ENCODE results near the gene CATSPER4. TPM values are rescaled to one million over a fixed set of nuclear protein-coding genes. Genes with fewer than 3 reads are reported as not detected.

CATSPER4 gene
- total RNA-seq, 1 experiment from 2014 or later, result not detected

DNA sequence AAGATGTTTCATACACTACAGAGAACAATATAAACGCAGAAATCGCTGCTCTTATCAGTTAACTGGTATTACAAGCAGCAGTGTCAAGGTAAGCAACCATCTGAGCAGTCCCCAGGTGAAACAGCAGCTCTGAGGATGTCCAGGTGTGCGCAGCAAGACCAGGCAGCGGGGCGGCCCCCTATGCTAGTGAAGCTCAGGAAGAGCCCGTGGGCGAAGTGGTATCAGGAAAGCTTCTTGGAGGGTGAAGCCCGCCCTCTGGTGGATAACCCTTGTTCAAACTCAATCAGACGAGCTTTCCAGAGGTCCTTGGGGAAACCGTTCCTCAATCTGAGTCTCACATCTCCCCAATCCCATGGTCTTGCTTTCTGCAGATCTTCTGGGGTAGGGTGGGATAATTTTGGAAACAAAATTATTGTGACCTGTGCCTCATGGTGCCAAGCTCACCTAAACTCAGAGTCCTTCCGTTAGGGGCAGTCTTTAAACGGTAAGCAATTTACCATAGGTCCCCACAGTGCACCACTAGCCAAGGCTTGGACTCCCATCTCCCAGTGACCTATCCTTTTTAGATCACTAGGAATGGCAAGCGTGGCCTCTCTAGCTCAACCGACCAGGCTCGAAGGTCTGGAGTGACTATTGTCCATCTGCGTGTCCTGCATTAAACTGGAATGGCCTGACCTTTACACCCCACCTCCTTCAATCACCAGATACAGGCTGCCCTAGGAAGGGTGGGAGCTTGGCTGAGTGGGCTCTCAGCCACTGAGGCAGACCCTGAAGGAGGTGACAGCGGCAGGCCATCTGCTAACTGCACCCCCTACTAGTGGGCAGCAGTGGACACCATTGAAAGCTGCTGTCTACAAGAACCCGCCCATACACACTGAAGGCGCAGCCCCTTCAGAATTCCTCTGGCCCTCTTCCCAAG, 45.1 kb upstream of the CATSPER4 start:
- no CpG with 5 or more reads among the region's 19 CpGs for WGBS (ENCODE audit: extremely low coverage, insufficient read length, low lambda C conversion rate)
- no peak overlapping the region for H3K4me3 Mint-ChIP-seq
- no peak overlapping the region for H3K56ac ChIP-seq (ENCODE audit: insufficient read length, low read depth, low read length)
- H3T11ph ChIP-seq (ENCODE audit: low read length), result no peak overlapping the region
- no peak overlapping the region for H3K18ac ChIP-seq (ENCODE audit: insufficient read length, low read depth, low read length)
- H4K8ac ChIP-seq (replicated peaks; ENCODE audit: insufficient read length, low read depth, low read length), result no peak overlapping the region
- no peaks in the 10 kb centered on the region for H3K36me3 Mint-ChIP-seq (ENCODE audit: insufficient read depth in 1 of 3, low read depth in 3 of 3)
- H4K5ac ChIP-seq (ENCODE audit: insufficient read length, low read depth, low read length), result no peak overlapping the region
- no peak overlapping the region for H3K4me2 ChIP-seq (ENCODE audit: insufficient read depth, insufficient read length, low read length)
- H3K23ac ChIP-seq (ENCODE audit: insufficient read length, low read depth, low read length), result no peak overlapping the region
- DNase-seq, result peak; percentile 88
- no peaks in the 10 kb centered on the region for H3K79me2 ChIP-seq (ENCODE audit: insufficient read depth, low read length)
- no peaks in the 10 kb centered on the region for H3K9me3 ChIP-seq (ENCODE audit: control insufficient read depth, low read depth, low read length)
- H4K20me1 ChIP-seq (ENCODE audit: control insufficient read depth, insufficient read depth, insufficient read length), result no peaks in the 10 kb centered on the region
- TF ChIP-seq CTCF (conservative IDR thresholded peaks at IDR 0.05), result peak; percentile 89
- H2BK5ac ChIP-seq (ENCODE audit: insufficient read length, low read length), result no peak overlapping the region
- H3K4ac ChIP-seq (ENCODE audit: low read depth, low read length), result no peak overlapping the region
- H3K27me3 Mint-ChIP-seq (ENCODE audit: low read depth), result peaks cover 73% of the 10 kb centered on the region
- H3K4me1 ChIP-seq (ENCODE audit: insufficient read depth, low read length), result 0 out of 2 replicates have a peak, but pooled peaks cover under 1% of the 10 kb centered on the region
- no peaks in the 10 kb centered on the region for H3K4me1 Mint-ChIP-seq
- no peaks in the 10 kb centered on the region for H3K23me2 ChIP-seq (ENCODE audit: insufficient read length, low read depth, low read length, poor library complexity, severe bottlenecking)
- H4K91ac ChIP-seq (ENCODE audit: insufficient read length, low read depth, low read length), result no peak overlapping the region
- no peak overlapping the region for H3K14ac ChIP-seq (ENCODE audit: insufficient read depth, low read length)
- no peak overlapping the region for H3K27ac ChIP-seq (ENCODE audit: insufficient read length, low read depth, low read length)
- no peak overlapping the region for H3K27ac Mint-ChIP-seq
- no peak overlapping the region for H2BK15ac ChIP-seq (ENCODE audit: low read depth, low read length)
- no peak overlapping the region for H2BK120ac ChIP-seq (ENCODE audit: low read depth, low read length, poor library complexity, severe bottlenecking)
- H2AFZ ChIP-seq (ENCODE audit: low read length), result no peak overlapping the region
- no peak overlapping the region for H2BK12ac ChIP-seq (ENCODE audit: insufficient read length, low read depth, low read length)
- no peak overlapping the region for H2BK20ac ChIP-seq (ENCODE audit: low read depth, low read length, poor library complexity, severe bottlenecking)
- no peaks in the 10 kb centered on the region for H3K79me1 ChIP-seq (ENCODE audit: insufficient read depth, low read depth, low read length, poor library complexity, severe bottlenecking)
- H3K9me3 Mint-ChIP-seq, result no peaks in the 10 kb centered on the region
- H3K9ac ChIP-seq (ENCODE audit: extremely low read depth, insufficient read length, low read length), result no peak overlapping the region
- H2AK5ac ChIP-seq (ENCODE audit: insufficient read length, low read length), result no peak overlapping the region
- H3K27me3 ChIP-seq (ENCODE audit: insufficient read depth, low read length), result peaks cover 1% of the 10 kb centered on the region; the same call in 1 of the 2 replicates
